SJSA1 (cell line): Measurements from ENCODE around the gene NACC2. TPM values are rescaled to one million over a fixed set of nuclear protein-coding genes. Genes with fewer than 3 reads are reported as not detected.

Experiments
- DNase-seq, 2 experiments: peaks; one replicate each; pipeline ENCODE4 v3.0.0-alpha.2; 2015 to 2020; ENCODE audit warnings: low spot score in 2 of 2, low read depth in 1 of 2
- H3K27ac ChIP-seq: fragments of 250-450 bp; sonication (Bioruptor Pico); 2 replicates; pipeline ENCODE4 v1.5.1; 2020; ENCODE audit warnings: mild to moderate bottlenecking, moderate library complexity
- H3K27me3 ChIP-seq: fragments of 250-450 bp; sonication (Bioruptor Pico); replicated peaks from 2 replicates; pipeline ENCODE4 v1.5.1; 2020; ENCODE audit warnings: mild to moderate bottlenecking, moderate library complexity
- H3K36me3 ChIP-seq: fragments of 250-450 bp; sonication (Bioruptor Pico); 2 replicates; pipeline ENCODE4 v1.5.1; 2020; ENCODE audit warnings: mild to moderate bottlenecking
- H3K4me1 ChIP-seq: fragments of 250-450 bp; sonication (Bioruptor Pico); replicated peaks from 2 replicates; pipeline ENCODE4 v1.6.1; 2021; ENCODE audit warnings: mild to moderate bottlenecking
- H3K4me3 ChIP-seq: fragments of 250-450 bp; sonication (Bioruptor Pico); 2 replicates; pipeline ENCODE4 v1.5.1; 2020; ENCODE audit warnings: mild to moderate bottlenecking
- H3K9me3 ChIP-seq: fragments of 250-450 bp; sonication (Bioruptor Pico); replicated peaks from 2 replicates; pipeline ENCODE4 v1.5.1; 2020; ENCODE audit warnings: mild to moderate bottlenecking
- total RNA-seq: library from RNA; depleted of rRNA; stranded (reverse); fragments of >200 nt; shearing (Covaris generic); gene quantifications from 2 replicates; pipeline ENCODE4 v1.2.3, GENCODE V29; 2014

NACC2 gene
- total RNA-seq, 1 experiment from 2014 or later: 20.2 TPM

GRCh38 chr9:136119883-136120393 is 24.8 kb upstream of the NACC2 start:
- peaks cover 25% of the 10 kb centered on the region for H3K36me3 ChIP-seq
- H3K4me3 ChIP-seq: peak overlapping the region; percentile 95
- no peaks in the 10 kb centered on the region for H3K27me3 ChIP-seq
- DNase-seq: no peak
- H3K9me3 ChIP-seq: no peaks in the 10 kb centered on the region
- peak overlapping the region; percentile 85 for H3K27ac ChIP-seq
- H3K4me1 ChIP-seq: peaks cover 29% of the 10 kb centered on the region

- H3K4me1 ChIP-seq: peaks cover 29% of the 10 kb centered on the region
- peak overlapping the region; percentile 85 for H3K27ac ChIP-seq
- H3K9me3 ChIP-seq: no peaks in the 10 kb centered on the region
- no peaks in the 10 kb centered on the region for H3K27me3 ChIP-seq
- H3K36me3 ChIP-seq: peaks cover 31% of the 10 kb centered on the region
- peak; percentile 71 to 81 for DNase-seq
- H3K4me3 ChIP-seq: peak overlapping the region; percentile 95
Observed at GRCh38 chr9:136119061-136119882, 24.2 kb upstream of the NACC2 start.

- Histone ChIP-seq H3K27ac (peak within 1 kb of the TSS; percentile 85), H3K9me3 (no peaks in the 10 kb centered on the region), H3K36me3 (peaks cover 31% of the 10 kb centered on the region), H3K27me3 (no peaks in the 10 kb centered on the region), H3K4me3 (peak within 1 kb of the TSS; percentile 95), H3K4me1 (peaks cover 29% of the 10 kb centered on the region)
- DNase-seq: peak; percentile 97
Observed at GRCh38 chr9:136118320-136119060, 23.4 kb upstream of the NACC2 start, which contains the start of gene TMEM250. Gene TMEM250 (minus strand): TSS chr9:136118875. CDS start chr9:136116900, 1,975 bp downstream.

GRCh38 chr9:136117916-136118319 is 22.8 kb upstream of the NACC2 start:
- Histone ChIP-seq H3K4me1 (peaks cover 27% of the 10 kb centered on the region), H3K4me3 (peak overlapping the region; percentile 95), H3K36me3 (peaks cover 31% of the 10 kb centered on the region), H3K9me3 (no peaks in the 10 kb centered on the region), H3K27me3 (no peaks in the 10 kb centered on the region), H3K27ac (peak overlapping the region; percentile 85)
- DNase-seq: peak in 1 of 2 experiments; percentile 58

- no peak for DNase-seq
- Histone ChIP-seq H3K27me3 (no peaks in the 10 kb centered on the region), H3K4me1 (peaks cover 23% of the 10 kb centered on the region), H3K27ac (peak overlapping the region; percentile 85), H3K4me3 (peak overlapping the region; percentile 95), H3K36me3 (peaks cover 31% of the 10 kb centered on the region), H3K9me3 (no peaks in the 10 kb centered on the region)
Observed at GRCh38 chr9:136117291-136117915, 22.3 kb upstream of the NACC2 start.

- H3K9me3 ChIP-seq: no peaks in the 10 kb centered on the region
- no peaks in the 10 kb centered on the region for H3K27me3 ChIP-seq
- no peak overlapping the region for H3K27ac ChIP-seq
- H3K4me1 ChIP-seq: peaks cover 23% of the 10 kb centered on the region
- DNase-seq: no peak
- peaks cover 31% of the 10 kb centered on the region for H3K36me3 ChIP-seq
- H3K4me3 ChIP-seq: no peak overlapping the region
Observed at GRCh38 chr9:136116360-136117098, 21.4 kb upstream of the NACC2 start.

GRCh38 chr9:136115641-136116359 is 20.7 kb upstream of the NACC2 start:
- Histone ChIP-seq H3K4me1 (peaks cover 23% of the 10 kb centered on the region), H3K9me3 (no peaks in the 10 kb centered on the region), H3K27me3 (no peaks in the 10 kb centered on the region), H3K27ac (no peak overlapping the region), H3K4me3 (no peak overlapping the region), H3K36me3 (peaks cover 31% of the 10 kb centered on the region)
- DNase-seq: no peak

GRCh38 chr9:136115206-136115605 is 20.1 kb upstream of the NACC2 start:
- Histone ChIP-seq H3K4me3 (no peak overlapping the region), H3K4me1 (peaks cover 20% of the 10 kb centered on the region), H3K27me3 (no peaks in the 10 kb centered on the region), H3K36me3 (peaks cover 31% of the 10 kb centered on the region), H3K9me3 (no peaks in the 10 kb centered on the region), H3K27ac (no peak overlapping the region)
- no peak for DNase-seq

GRCh38 chr9:136114610-136115009 is 19.5 kb upstream of the NACC2 start:
- Histone ChIP-seq H3K27ac (no peak overlapping the region), H3K4me3 (no peak overlapping the region), H3K36me3 (peaks cover 31% of the 10 kb centered on the region), H3K9me3 (no peaks in the 10 kb centered on the region), H3K4me1 (peaks cover 20% of the 10 kb centered on the region), H3K27me3 (no peaks in the 10 kb centered on the region)
- DNase-seq: no peak

- no peak overlapping the region for H3K27ac ChIP-seq
- no peaks in the 10 kb centered on the region for H3K27me3 ChIP-seq
- peaks cover 18% of the 10 kb centered on the region for H3K4me1 ChIP-seq
- no peak overlapping the region for H3K4me3 ChIP-seq
- no peaks in the 10 kb centered on the region for H3K9me3 ChIP-seq
- peaks cover 23% of the 10 kb centered on the region for H3K36me3 ChIP-seq
- DNase-seq: no peak
Observed at GRCh38 chr9:136112541-136112940, 17.5 kb upstream of the NACC2 start.

GRCh38 chr9:136111910-136112309 is 16.8 kb upstream of the NACC2 start:
- no peak for DNase-seq
- Histone ChIP-seq H3K27ac (no peak overlapping the region), H3K9me3 (no peaks in the 10 kb centered on the region), H3K36me3 (peaks cover 20% of the 10 kb centered on the region), H3K27me3 (no peaks in the 10 kb centered on the region), H3K4me1 (peaks cover 11% of the 10 kb centered on the region), H3K4me3 (no peak overlapping the region)

- Histone ChIP-seq H3K27ac (no peak overlapping the region), H3K27me3 (no peaks in the 10 kb centered on the region), H3K4me1 (peaks cover 16% of the 10 kb centered on the region), H3K9me3 (no peaks in the 10 kb centered on the region), H3K4me3 (no peak overlapping the region), H3K36me3 (peaks cover 16% of the 10 kb centered on the region)
- no peak for DNase-seq
Observed at GRCh38 chr9:136111190-136111589, 16.1 kb upstream of the NACC2 start.
